Germinal center (tissue), 1 donor: ENCODE data around the gene MFSD2A.
"Not testable (repeated sequence)": the region's sequence is repeated elsewhere in the genome, so short reads cannot be mapped to it uniquely, and the experiment has no call there.

Experiments used
- DNase-seq: peaks from one replicate; pipeline ENCODE4 v3.0.0; 2012; ENCODE audit warnings: mixed read lengths, low spot score

Gene MFSD2A

DNA sequence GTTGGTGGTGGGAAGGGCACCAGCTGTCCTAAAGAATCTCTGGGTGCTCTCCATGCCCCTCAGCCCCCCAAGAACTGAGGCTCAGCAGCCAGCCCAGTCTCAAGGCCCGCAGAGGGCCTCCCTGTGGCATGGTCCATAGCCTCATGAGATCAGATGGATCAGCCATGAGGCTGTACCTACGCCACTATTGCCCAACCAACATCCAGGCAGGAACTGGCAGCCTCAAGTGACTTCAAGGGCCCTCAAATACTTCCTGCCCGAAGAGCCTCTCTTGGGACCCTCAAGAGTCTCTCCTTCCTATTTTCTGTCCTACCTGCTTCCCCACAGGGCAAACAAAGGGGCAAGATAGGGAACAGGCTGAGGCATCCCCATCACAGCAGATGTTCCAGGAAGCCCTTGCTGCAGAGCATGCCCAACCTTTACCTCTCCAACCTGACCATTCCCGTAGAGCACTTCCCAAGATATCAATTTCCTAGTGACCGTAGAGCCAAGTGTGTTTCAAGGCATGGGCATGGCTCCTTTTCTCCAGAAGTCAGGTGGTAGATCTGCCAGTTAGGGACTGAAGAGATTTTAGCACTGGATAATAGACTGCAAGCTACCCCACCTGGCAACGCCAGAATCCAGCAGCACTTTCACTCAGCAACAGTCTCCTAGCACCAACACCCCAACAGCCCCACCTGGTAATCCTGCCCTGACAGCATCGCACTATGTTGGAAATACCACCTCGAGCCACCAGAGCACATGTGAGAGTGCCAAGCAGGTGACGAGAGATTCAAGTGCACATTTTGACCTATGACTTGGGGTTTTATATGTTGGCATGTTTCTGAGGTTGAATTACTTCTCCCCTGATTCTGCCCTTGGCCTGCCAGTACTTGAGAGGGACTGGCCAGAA is 13.7 kb upstream of the MFSD2A start:
- DNase-seq = no peak

GRCh38 chr1:39943471-39944290 is 11.3 kb upstream of the MFSD2A start:
- DNase-seq = no peak

DNA sequence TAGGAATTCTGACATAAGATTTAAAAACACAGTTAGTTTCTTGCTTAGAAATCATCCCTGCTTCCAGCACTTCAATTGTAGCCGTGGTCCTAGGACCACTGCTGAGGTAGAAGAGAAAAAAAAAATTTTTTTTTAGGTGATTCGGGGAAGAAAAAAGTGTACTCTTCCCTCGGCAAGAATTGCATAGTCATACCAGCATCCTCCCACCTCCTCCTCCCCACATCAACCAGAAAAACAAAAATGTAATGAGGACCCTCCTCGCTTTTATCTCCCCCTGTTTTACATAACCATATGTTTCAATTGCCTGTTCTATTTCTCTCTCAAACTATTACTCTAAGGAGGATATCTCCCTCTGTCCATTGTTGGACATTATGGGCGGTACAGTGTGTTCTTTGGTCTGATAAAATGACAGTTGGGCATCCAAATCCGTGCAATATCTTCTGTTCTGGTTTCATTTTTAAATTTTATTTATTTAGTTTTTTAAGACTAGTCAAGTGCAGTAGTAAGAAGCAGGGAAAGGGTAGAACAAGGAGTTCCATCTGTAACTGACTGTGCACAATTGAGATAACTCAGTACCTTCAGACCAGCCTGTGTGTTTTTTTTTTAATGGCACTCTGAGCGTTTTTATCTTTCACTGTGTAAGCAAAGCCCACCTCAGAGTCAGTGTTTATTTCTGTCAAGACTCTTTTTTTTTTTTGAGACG is 10.4 kb upstream of the MFSD2A start:
- no peak for DNase-seq

- DNase-seq = no peak
Observed at GRCh38 chr1:39946216-39946615, 8.7 kb upstream of the MFSD2A start.

GRCh38 chr1:39947260-39947659 is 7.7 kb upstream of the MFSD2A start:
- DNase-seq = no peak

DNA sequence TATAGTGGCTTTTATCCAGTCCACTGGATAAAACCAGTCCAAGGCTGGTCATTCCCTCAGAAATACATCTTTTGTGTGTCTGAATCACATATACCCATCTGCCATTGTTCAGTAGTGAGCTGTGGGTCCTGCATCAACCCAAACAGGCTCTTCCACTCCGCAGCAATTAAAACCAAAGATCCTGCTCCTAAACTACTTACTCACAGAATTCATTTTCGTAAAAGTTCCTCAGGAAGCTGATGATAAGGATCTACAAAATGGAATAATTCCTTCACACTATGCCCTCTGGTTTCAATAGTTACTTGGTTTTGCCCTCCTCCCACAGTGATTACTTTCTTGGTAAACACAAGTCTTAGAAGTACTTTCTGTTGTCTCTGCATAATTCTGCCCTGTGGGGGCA is 5.1 kb upstream of the MFSD2A start:
- no peak for DNase-seq

GRCh38 chr1:39951926-39952325 is 3.0 kb upstream of the MFSD2A start:
- no peak for DNase-seq

DNA sequence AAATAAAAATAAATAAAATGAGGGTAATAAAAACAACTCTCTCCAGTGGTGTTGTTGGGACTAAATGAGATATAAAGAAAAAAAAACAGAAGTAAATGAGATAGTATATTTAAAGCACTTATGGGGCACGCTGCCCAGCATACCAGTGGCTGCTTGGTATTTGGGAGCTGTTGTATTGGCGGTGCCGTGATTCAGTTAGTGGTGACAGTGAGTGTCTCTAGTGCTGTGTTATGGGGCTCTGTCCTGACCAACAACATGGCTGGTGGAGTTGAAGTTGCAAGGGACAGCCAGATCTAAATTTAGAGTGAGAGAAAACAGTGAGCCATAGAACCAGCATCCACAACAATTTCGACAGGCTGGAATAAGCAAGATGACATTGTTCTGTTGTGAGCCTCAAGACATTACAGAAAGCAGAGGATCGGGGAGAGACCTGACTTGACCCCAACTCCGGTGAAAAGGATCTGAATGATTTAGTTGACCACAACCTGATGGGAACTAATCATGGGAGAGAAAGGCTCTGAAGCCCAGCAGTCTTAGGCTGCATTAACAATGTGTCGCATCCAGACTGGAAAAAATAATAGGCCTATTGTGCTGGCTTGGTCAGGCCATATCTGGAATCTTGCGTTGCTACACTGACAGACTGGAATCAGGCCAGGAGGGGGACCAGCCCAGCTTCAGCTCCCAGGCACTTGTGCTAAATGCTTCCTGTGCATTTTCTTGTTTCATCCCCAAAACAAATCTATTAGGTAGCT is 2.4 kb upstream of the MFSD2A start:
- no peak for DNase-seq

- no peak for DNase-seq
Observed at GRCh38 chr1:39954324-39954869, 548 bp upstream of the MFSD2A start.

- peak; percentile 57 for DNase-seq
Observed at GRCh38 chr1:39955547-39956539, 898 bp downstream of the MFSD2A start.

- no peak for DNase-seq
Observed at GRCh38 chr1:39957299-39958015, 2.5 kb downstream of the MFSD2A start.

GRCh38 chr1:39958403-39959200 is 3.7 kb downstream of the MFSD2A start:
- no peak for DNase-seq

DNA sequence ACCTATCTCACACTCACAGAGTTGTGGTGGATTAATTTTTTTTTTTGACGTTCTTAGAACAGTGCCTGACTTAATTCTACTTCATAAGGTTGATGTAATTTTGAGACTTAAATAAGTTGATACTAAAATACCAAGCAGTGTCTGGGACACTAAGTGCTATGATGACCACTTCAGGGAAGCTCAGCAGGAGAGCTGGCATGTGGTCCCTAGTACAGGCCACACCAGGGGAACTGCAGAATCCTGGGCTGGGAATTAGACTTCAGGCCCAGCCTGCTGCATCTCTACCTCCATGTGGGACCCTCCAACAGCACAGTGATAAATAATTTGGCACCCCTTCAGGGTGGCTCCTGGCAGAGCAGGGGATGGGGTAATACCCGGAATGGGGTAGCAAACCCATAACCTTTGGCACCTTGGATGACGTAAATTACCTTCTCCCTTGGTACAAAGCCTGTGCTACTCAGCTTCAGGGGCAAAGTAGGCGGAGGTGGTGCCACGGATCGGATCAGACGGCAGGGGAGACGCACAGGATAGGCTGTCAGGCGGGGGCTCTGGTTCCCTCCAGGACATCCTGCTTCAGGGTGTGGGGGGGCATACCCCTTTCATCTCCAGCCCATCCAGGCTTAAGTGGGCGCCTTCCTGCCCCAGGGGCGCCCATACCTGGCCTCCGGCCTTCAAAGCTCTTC is 4.8 kb downstream of the MFSD2A start:
- no peak for DNase-seq

DNA sequence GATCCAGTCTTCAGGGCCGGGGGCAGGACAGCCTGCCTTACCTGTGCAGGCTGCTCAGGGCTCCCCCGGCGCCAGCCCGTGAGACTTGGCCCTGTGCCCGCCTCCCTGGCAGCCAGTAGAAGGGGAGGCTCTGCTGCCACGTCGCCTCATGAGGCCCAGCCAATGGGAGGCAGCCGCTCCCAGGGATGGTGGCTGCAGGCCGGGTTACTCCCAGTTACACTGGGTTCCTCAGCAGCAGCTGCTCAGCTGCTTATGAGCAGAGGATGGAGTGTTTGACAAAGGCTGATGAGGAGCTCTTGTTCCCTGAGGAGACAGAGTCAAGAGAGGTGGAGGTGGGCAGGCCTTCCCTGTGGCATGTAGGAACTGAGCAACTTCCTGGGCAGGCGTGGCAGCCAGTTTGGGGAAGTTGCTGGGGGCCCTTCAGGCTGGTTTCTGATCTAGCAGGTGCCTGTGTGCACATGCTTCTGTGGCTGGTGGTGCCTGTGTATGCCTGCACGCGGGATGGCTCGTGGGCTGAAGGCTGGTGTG is 5.5 kb downstream of the MFSD2A start:
- DNase-seq = peak; percentile 79

GRCh38 chr1:39962450-39962825 is 7.5 kb downstream of the MFSD2A start:
- no peak for DNase-seq

- not testable (repeated sequence) for DNase-seq
Observed at GRCh38 chr1:39962964-39963363, 8.0 kb downstream of the MFSD2A start.

GRCh38 chr1:39964552-39964951 is 9.6 kb downstream of the MFSD2A start:
- no peak for DNase-seq

DNA sequence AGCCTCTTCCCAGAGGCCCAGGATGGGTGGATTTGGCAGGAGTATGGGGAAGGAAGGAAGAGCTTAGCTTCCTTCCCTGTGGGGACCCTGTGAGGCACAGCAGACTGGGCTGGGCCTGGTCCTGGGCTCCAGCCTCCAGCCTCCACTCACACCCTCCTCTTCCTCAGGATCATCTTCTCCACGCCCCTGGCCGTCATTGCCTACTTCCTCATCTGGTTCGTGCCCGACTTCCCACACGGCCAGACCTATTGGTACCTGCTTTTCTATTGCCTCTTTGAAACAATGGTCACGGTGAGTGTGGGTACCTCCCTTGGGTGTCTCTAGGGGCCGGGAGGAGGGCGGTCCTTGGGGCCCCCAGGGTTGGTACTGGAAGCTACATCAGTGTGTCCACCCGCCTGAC is 10.1 kb downstream of the MFSD2A start:
- DNase-seq = no peak
